Frontal cortex (tissue), 4 donors: ENCODE measurements around the gene SPATA31D3. TPM values are rescaled to one million over a fixed set of nuclear protein-coding genes. Genes with fewer than 3 reads are reported as not detected.
"Not testable (repeated sequence)": the region's sequence is repeated elsewhere in the genome, so short reads cannot be mapped to it uniquely, and the experiment has no call there.

Experiments used
- DNase-seq, 2 donors: peaks; one replicate each; pipeline ENCODE4 v3.0.0; 2012; ENCODE audit warnings: low spot score in 2 of 2
- FAIRE-seq: peaks from 2 replicates; lab custom pipeline; 2012; peaks lifted over from hg19 to GRCh38; lab: Jason Lieb, UNC
- total RNA-seq: library from RNA; depleted of rRNA; stranded (reverse); fragments of >200 nt; gene quantifications from one replicate; pipeline ENCODE4 v1.2.3, GENCODE V29; 2014
- donor health status: control.
- donor health status: control.
- donor health status: control.

SPATA31D3 gene
- not detected for total RNA-seq

- not testable (repeated sequence) for FAIRE-seq, DNase-seq
These were observed at the start of gene SPATA31D3 for GRCh38 chr9:81943393-81943792. Gene SPATA31D3 (plus strand): TSS chr9:81943500. CDS start chr9:81943586, 86 bp downstream.

GRCh38 chr9:81893929-81894328 is 49.4 kb upstream of the SPATA31D3 start:
- no peak for FAIRE-seq
- no peak for DNase-seq

GRCh38 chr9:81894891-81895290 is 48.4 kb upstream of the SPATA31D3 start:
- no peak for DNase-seq
- FAIRE-seq: no peak

- DNase-seq (no peak), FAIRE-seq (no peak)
These were observed 47.2 kb upstream of the SPATA31D3 start for GRCh38 chr9:81896070-81896469.

- DNase-seq (no peak), FAIRE-seq (no peak)
These were observed 44.4 kb upstream of the SPATA31D3 start for GRCh38 chr9:81898851-81899250.

GRCh38 chr9:81902196-81902595 is 41.1 kb upstream of the SPATA31D3 start:
- FAIRE-seq (peak; percentile 40), DNase-seq (no peak)

- no peak for DNase-seq
- FAIRE-seq: no peak
These were observed 40.7 kb upstream of the SPATA31D3 start for GRCh38 chr9:81902626-81903025.

GRCh38 chr9:81906671-81907070 is 36.6 kb upstream of the SPATA31D3 start:
- FAIRE-seq (no peak), DNase-seq (no peak)

GRCh38 chr9:81912135-81912534 is 31.2 kb upstream of the SPATA31D3 start:
- DNase-seq: no peak
- FAIRE-seq: no peak

- FAIRE-seq (no peak), DNase-seq (no peak)
These were observed 27.3 kb upstream of the SPATA31D3 start for GRCh38 chr9:81915801-81916505.

GRCh38 chr9:81918507-81918906 is 24.8 kb upstream of the SPATA31D3 start:
- DNase-seq, FAIRE-seq: not testable (repeated sequence)

- DNase-seq, FAIRE-seq: not testable (repeated sequence)
These were observed 15.0 kb upstream of the SPATA31D3 start, which contains the start of gene SPATA31D4 for GRCh38 chr9:81928305-81928704. Gene SPATA31D4 (plus strand): TSS chr9:81928428. CDS start chr9:81928514, 86 bp downstream.

GRCh38 chr9:81930147-81930546 is 13.2 kb upstream of the SPATA31D3 start:
- not testable (repeated sequence) for FAIRE-seq, DNase-seq

- not testable (repeated sequence) for DNase-seq, FAIRE-seq
These were observed 9.8 kb upstream of the SPATA31D3 start for GRCh38 chr9:81933547-81933946.

- DNase-seq, FAIRE-seq: not testable (repeated sequence)
These were observed 5.3 kb downstream of the SPATA31D3 start for GRCh38 chr9:81948650-81949049.

GRCh38 chr9:81953096-81953495 is 9.8 kb downstream of the SPATA31D3 start:
- DNase-seq (no peak), FAIRE-seq (no peak)

GRCh38 chr9:81955625-81956024 is 12.3 kb downstream of the SPATA31D3 start:
- DNase-seq (no peak), FAIRE-seq (no peak)

GRCh38 chr9:81964218-81965171 is 21.2 kb downstream of the SPATA31D3 start:
- DNase-seq (no peak), FAIRE-seq (no peak)

- FAIRE-seq (no peak), DNase-seq (no peak)
These were observed 24.7 kb downstream of the SPATA31D3 start for GRCh38 chr9:81968026-81968425.

- no peak for DNase-seq
- FAIRE-seq: no peak
These were observed 26.7 kb downstream of the SPATA31D3 start for GRCh38 chr9:81969971-81970370.

- no peak for DNase-seq
- no peak for FAIRE-seq
These were observed 28.4 kb downstream of the SPATA31D3 start for GRCh38 chr9:81971727-81972126.
